GM12873 (cell line): ENCODE data around the gene SLC48A1.
A peak's percentile ranks its signal among the peaks of the same experiment; 100 is the strongest.

ENCODE experiments used
- TF ChIP-seq, protein P1 (sequence below): IDR thresholded peaks from 2 replicates; pipeline ENCODE4 v1.5.1; 2012; ENCODE audit warnings: low read depth, mild to moderate bottlenecking, moderate library complexity, low read length, control low read depth; ENCODE audit not compliant: insufficient read depth; ENCODE audit errors: missing control alignments

The SLC48A1 gene

GRCh38 chr12:47813511-47814196 is 40.6 kb downstream of the SLC48A1 start:
- TF ChIP-seq, protein P1, sequence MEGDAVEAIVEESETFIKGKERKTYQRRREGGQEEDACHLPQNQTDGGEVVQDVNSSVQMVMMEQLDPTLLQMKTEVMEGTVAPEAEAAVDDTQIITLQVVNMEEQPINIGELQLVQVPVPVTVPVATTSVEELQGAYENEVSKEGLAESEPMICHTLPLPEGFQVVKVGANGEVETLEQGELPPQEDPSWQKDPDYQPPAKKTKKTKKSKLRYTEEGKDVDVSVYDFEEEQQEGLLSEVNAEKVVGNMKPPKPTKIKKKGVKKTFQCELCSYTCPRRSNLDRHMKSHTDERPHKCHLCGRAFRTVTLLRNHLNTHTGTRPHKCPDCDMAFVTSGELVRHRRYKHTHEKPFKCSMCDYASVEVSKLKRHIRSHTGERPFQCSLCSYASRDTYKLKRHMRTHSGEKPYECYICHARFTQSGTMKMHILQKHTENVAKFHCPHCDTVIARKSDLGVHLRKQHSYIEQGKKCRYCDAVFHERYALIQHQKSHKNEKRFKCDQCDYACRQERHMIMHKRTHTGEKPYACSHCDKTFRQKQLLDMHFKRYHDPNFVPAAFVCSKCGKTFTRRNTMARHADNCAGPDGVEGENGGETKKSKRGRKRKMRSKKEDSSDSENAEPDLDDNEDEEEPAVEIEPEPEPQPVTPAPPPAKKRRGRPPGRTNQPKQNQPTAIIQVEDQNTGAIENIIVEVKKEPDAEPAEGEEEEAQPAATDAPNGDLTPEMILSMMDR, result no peak

GRCh38 chr12:47814539-47815170 is 41.6 kb downstream of the SLC48A1 start:
- TF ChIP-seq, protein P1, result no peak

GRCh38 chr12:47816403-47817271 is 43.6 kb downstream of the SLC48A1 start:
- TF ChIP-seq, protein P1, result no peak

GRCh38 chr12:47817272-47818006 is 44.4 kb downstream of the SLC48A1 start:
- TF ChIP-seq, protein P1, result peak; percentile 25

- TF ChIP-seq, protein P1, result no peak
Measured at GRCh38 chr12:47818007-47818376, 45.0 kb downstream of the SLC48A1 start.

GRCh38 chr12:47818467-47819137 is 45.6 kb downstream of the SLC48A1 start:
- TF ChIP-seq, protein P1, result no peak
